ENCODE measurements around the gene PADI6. TPM values are rescaled to one million over a fixed set of nuclear protein-coding genes. Genes with fewer than 3 reads are reported as not detected.
"Not testable (repeated sequence)": the region's sequence is repeated elsewhere in the genome, so short reads cannot be mapped to it uniquely, and the experiment has no call there.

Gene PADI6
- total and polyA plus RNA-seq, 9 of the 15 experiments (the other 6 are each of a cell fraction or from before 2014, with no cell fraction given): not detected

DNA sequence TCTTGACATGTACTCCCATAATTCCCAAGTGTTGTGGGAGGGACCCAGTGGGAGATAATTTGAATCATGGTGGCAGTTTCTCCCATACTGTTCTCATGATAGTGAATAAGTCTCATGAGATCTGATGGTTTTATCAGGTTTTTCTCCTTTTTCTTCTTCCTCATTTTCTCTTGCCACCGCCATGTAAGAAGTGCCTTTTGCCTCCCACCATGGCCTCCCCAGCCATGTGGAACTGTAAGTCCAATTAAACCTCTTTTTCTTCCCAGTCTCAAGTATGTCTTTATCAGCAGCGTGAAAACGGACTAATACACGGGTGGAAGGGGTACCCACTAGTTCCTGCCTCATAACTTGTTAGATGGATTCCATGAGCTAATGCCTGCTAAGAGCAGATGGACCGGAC is 26.5 kb upstream of the PADI6 start:
- in situ Hi-C loops (cut with MboI); FAIRE-seq: not testable (repeated sequence)
- 15% methylated on average over 5 of the region's 5 CpGs for WGBS (ENCODE audit: insufficient coverage, low coverage, missing lambda C conversion rate)

DNA sequence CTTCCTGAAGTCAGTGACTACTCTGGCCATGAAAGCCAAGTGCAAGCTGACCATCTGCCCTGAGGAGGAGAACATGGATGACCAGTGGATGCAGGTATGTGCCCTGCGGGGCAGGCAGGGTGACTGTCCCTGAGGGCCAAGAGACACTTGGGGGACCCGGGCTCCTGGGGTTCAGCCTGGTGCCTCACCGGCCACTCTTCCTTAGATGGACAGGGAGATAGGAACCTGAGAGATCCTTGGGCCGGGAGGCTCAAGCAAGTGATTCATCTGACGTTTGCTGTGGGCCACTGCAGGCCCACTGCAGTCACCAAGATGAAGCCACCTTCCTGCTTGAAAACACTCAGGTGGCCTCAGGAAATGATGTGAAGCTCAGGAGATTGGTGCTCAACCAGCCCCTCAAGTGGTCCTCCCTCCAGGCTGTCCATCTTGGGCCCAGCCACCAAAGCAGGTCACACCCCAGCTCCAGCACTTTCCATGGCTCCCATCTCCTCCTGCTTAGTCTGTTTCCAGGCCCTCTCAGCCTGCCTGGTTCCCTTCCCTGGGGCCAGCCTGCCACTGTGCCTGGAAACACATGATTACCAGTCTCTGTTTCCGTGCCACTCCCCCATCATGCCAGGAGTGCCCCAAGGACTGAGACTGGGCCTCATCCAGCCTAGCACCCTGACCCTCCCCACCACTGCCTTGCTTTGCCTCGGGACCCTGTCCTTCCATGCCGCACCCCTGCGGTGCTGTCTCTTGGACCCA is 25.8 kb upstream of the PADI6 start:
- Histone ChIP-seq H3K9me1 (ENCODE audit: control insufficient read depth, insufficient read depth, low read length) (peaks cover 3% of the 10 kb centered on the region), H3K4me3 (no peak overlapping the region), H3K4me2 (ENCODE audit: insufficient read depth, low read length) (no peak overlapping the region), H3K4me1 (replicated peaks in 1 of 2; ENCODE audit: control insufficient read depth in 2 of 2, insufficient read depth in 2 of 2, low read length in 2 of 2) (peaks cover 14 to 17% of the 10 kb centered on the region in 2 experiments), H4K20me1 (replicated peaks; ENCODE audit: control insufficient read depth, insufficient read depth, low read length) (no peaks in the 10 kb centered on the region), H3K27ac (ENCODE audit: extremely low read depth, low read depth, low read length) (no peak overlapping the region), H3K36me3 (ENCODE audit: control insufficient read depth, insufficient read depth, low read length) (no peaks in the 10 kb centered on the region), H3K79me2 (ENCODE audit: control insufficient read depth, insufficient read depth, low read length) (no peaks in the 10 kb centered on the region), H3K9ac (ENCODE audit: insufficient read depth in 1 of 2, low read depth in 2 of 2, low read length in 2 of 2) (no peak overlapping the region), H3K9me3 (replicated peaks; ENCODE audit: control insufficient read depth, insufficient read depth, low read depth, low read length) (no peaks in the 10 kb centered on the region), H2AFZ (ENCODE audit: low read depth, low read length) (no peak overlapping the region), H3K27me3 (ENCODE audit: control insufficient read depth in 2 of 2, insufficient read depth in 2 of 2, low read length in 2 of 2) (peaks cover 0 to 12% of the 10 kb centered on the region in 2 experiments; a peak in 1 of 5 replicates)
- in situ Hi-C loops (cut with MboI) (no loop called here), intact Hi-C loops (cut with micrococcal nuclease) (no loop called here)
- ChIA-PET CTCF (ENCODE audit: low intra/inter-chr PET ratio) (no interaction called here), POLR2A (no interaction called here)
- TF ChIP-seq NELFE (IDR thresholded peaks at IDR 0.05; ENCODE audit: insufficient read depth, insufficient read length) (no peak), HDAC1 (IDR thresholded peaks at IDR 0.05) (no peak), FOXK2 (conservative IDR thresholded peaks at IDR 0.05 in 1 of 2, IDR thresholded peaks at IDR 0.05 in 1 of 2; ENCODE audit: low read depth in 2 of 2) (no peak), ARID3A (IDR thresholded peaks at IDR 0.05; ENCODE audit: borderline replicate concordance, low read depth, low read length) (no peak), FIP1L1 (IDR thresholded peaks at IDR 0.05; ENCODE audit: low read depth, low read length, poor library complexity, severe bottlenecking) (no peak), ZNF583 (CRISPR knock-in tag; IDR thresholded peaks at IDR 0.05) (no peak), ZNF57 (CRISPR knock-in tag; IDR thresholded peaks at IDR 0.05) (no peak), ZNF778 (CRISPR knock-in tag; IDR thresholded peaks at IDR 0.05) (no peak)
- TF ChIP-seq, protein P1, sequence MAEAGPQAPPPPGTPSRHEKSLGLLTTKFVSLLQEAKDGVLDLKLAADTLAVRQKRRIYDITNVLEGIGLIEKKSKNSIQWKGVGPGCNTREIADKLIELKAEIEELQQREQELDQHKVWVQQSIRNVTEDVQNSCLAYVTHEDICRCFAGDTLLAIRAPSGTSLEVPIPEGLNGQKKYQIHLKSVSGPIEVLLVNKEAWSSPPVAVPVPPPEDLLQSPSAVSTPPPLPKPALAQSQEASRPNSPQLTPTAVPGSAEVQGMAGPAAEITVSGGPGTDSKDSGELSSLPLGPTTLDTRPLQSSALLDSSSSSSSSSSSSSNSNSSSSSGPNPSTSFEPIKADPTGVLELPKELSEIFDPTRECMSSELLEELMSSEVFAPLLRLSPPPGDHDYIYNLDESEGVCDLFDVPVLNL (CRISPR knock-in tag; IDR thresholded peaks at IDR 0.05; ENCODE audit: low read depth): no peak
- FAIRE-seq (no peak), DNase-seq (ENCODE audit: extremely low read depth in 1 of 4, low spot score in 3 of 4) (peak in 1 of 4 experiments; percentile 6), ATAC-seq (no peak)
- no TSS peak for BruUV-seq (replicated peaks)
- 31% methylated on average over 9 of the region's 9 CpGs for WGBS (ENCODE audit: insufficient coverage, low coverage, missing lambda C conversion rate)

More for the DNA sequence above, 26.5 kb upstream of the PADI6 start:
- H3K9ac ChIP-seq (ENCODE audit: insufficient read depth in 1 of 2, low read depth in 2 of 2, low read length in 2 of 2); H3K36me3 ChIP-seq (ENCODE audit: control insufficient read depth, insufficient read depth, low read length); intact Hi-C loops (cut with micrococcal nuclease); H3K4me2 ChIP-seq (ENCODE audit: insufficient read depth, low read length); H3K9me1 ChIP-seq (ENCODE audit: control insufficient read depth, insufficient read depth, low read length); H3K79me2 ChIP-seq (ENCODE audit: control insufficient read depth, insufficient read depth, low read length); H4K20me1 ChIP-seq (replicated peaks; ENCODE audit: control insufficient read depth, insufficient read depth, low read length); DNase-seq (ENCODE audit: extremely low read depth in 1 of 4, low spot score in 3 of 4); ATAC-seq; H3K9me3 ChIP-seq (replicated peaks; ENCODE audit: control insufficient read depth, insufficient read depth, low read depth, low read length); BruUV-seq (replicated peaks); H3K27ac ChIP-seq (ENCODE audit: extremely low read depth, low read depth, low read length); CTCF ChIA-PET (ENCODE audit: low intra/inter-chr PET ratio); POLR2A ChIA-PET; H3K4me3 ChIP-seq; H2AFZ ChIP-seq (ENCODE audit: low read depth, low read length): not testable (repeated sequence)
- H3K27me3 ChIP-seq (ENCODE audit: control insufficient read depth in 2 of 2, insufficient read depth in 2 of 2, low read length in 2 of 2): peaks cover 0 to 14% of the 10 kb centered on the region in 2 experiments; a peak in 1 of 5 replicates
- TF ChIP-seq CBX3 (IDR thresholded peaks at IDR 0.05; ENCODE audit: borderline replicate concordance in 1 of 2, low read length in 2 of 2): peak in 1 of 2 experiments; percentile 32; a peak in 1 of 3 replicates
- TF ChIP-seq ZNF766 (CRISPR knock-in tag; conservative IDR thresholded peaks at IDR 0.05): peak; percentile 80
- peak; percentile 81 for TF ChIP-seq ZFP36 (IDR thresholded peaks at IDR 0.05; ENCODE audit: low read depth, low read length, partially characterized antibody)
- TF ChIP-seq TRIM24 (IDR thresholded peaks at IDR 0.05): peak in 1 of 2 experiments; percentile 51; a peak in 1 of 4 replicates
- peaks cover 14 to 17% of the 10 kb centered on the region in 2 experiments for H3K4me1 ChIP-seq (replicated peaks in 1 of 2; ENCODE audit: control insufficient read depth in 2 of 2, insufficient read depth in 2 of 2, low read length in 2 of 2)
